HEK293 (cell line): ENCODE data around the gene PIGL.
"Not testable (repeated sequence)": the region's sequence is repeated elsewhere in the genome, so short reads cannot be mapped to it uniquely, and the experiment has no call there.

Experiments
- CTCF ChIA-PET: fragments of 350-600 bp; formaldehyde crosslinking; extraction: SDS; loops from one replicate; lab custom pipeline; 2021; ENCODE audit warnings: antibody characterized with exemption; lab: Yijun Ruan, JAX
- POLR2A ChIA-PET: fragments of 300-600 bp; formaldehyde crosslinking; extraction: SDS; loops from one replicate; lab custom pipeline; 2020; ENCODE audit warnings: antibody characterized with exemption, inconsistent platforms; lab: Yijun Ruan, JAX
- H3K27ac ChIP-seq: fragments of 200-500 bp; sonication (Bioruptor generic); 2 replicates; pipeline ENCODE4 v1.5.1; 2014; ENCODE audit warnings: low read depth, low read length, control low read depth, inconsistent platforms; ENCODE audit errors: extremely low read depth
- H3K36me3 ChIP-seq, 2 experiments: fragments of 200-500 bp in 1 of 2; sonication (Bioruptor generic) in 1 of 2; 1 replicate in 1 of 2; 2 replicates in 1 of 2; pipeline ENCODE4 v1.5.1; 2014 to 2017; ENCODE audit warnings: inconsistent platforms in 2 of 2, low read length in 2 of 2; ENCODE audit not compliant: control insufficient read depth in 2 of 2, insufficient read depth in 1 of 2
- H3K4me1 ChIP-seq: fragments of 200-500 bp; sonication (Bioruptor generic); 2 replicates; pipeline ENCODE4 v1.5.1; 2014; ENCODE audit warnings: mild to moderate bottlenecking, low read length, inconsistent platforms; ENCODE audit not compliant: control insufficient read depth, insufficient read depth
- H3K4me3 ChIP-seq: 2 replicates; pipeline ENCODE4 v1.5.1; 2011; ENCODE audit warnings: low read depth, mild to moderate bottlenecking, control low read depth, low read length, moderate library complexity
- H3K9me3 ChIP-seq: fragments of 200-500 bp; sonication (Bioruptor generic); 2 replicates; pipeline ENCODE4 v1.5.1; 2014; ENCODE audit warnings: low read depth, low read length, inconsistent platforms; ENCODE audit not compliant: control insufficient read depth, insufficient read depth
- GLI2 ChIP-seq: fragments of 450-650 bp; formaldehyde crosslinking; IDR thresholded peaks from 2 replicates; pipeline ENCODE4; 2017; ENCODE audit warnings: missing biosample characterization, missing genetic modification characterization, low read depth, borderline replicate concordance
- HOXA7 ChIP-seq: sonication (generic); formaldehyde crosslinking; IDR thresholded peaks from 2 replicates; pipeline ENCODE4 v1.8.1; 2022; ENCODE audit warnings: missing genetic modification reagents, borderline replicate concordance
- SCRT2 ChIP-seq: fragments of 450-650 bp; formaldehyde crosslinking; IDR thresholded peaks from 2 replicates; pipeline ENCODE4 v1.5.1; 2016; ENCODE audit warnings: missing biosample characterization, missing genetic modification characterization
- TRIM28 ChIP-seq: IDR thresholded peaks from 2 replicates; pipeline ENCODE4 v1.6.1; 2011; ENCODE audit warnings: low read length, control low read depth, borderline replicate concordance
- ZBTB1 ChIP-seq: fragments of 450-650 bp; formaldehyde crosslinking; IDR thresholded peaks from 2 replicates; pipeline ENCODE4 v1.5.1; 2016; ENCODE audit warnings: missing biosample characterization, missing genetic modification characterization
- ZNF121 ChIP-seq: fragments of 450-650 bp; formaldehyde crosslinking; IDR thresholded peaks from 2 replicates; pipeline ENCODE4 v1.5.1; 2016; ENCODE audit warnings: missing biosample characterization, missing genetic modification characterization
- ZNF214 ChIP-seq: fragments of 450-650 bp; formaldehyde crosslinking; IDR thresholded peaks from 2 replicates; pipeline ENCODE4 v1.5.1; 2017; ENCODE audit warnings: missing biosample characterization, mild to moderate bottlenecking, missing genetic modification characterization, borderline replicate concordance
- ZNF274 ChIP-seq, 2 experiments: fragments of 200-500 bp in 1 of 2; fragments of 450-650 bp in 1 of 2; sonication (Bioruptor generic) in 1 of 2; formaldehyde crosslinking in 1 of 2; IDR thresholded peaks; 2 replicates each; pipeline versions ENCODE4 v1.5.1 to v1.6.1; 2014 to 2016; ENCODE audit warnings: borderline replicate concordance in 1 of 2, inconsistent platforms in 1 of 2, low read length in 1 of 2, missing biosample characterization in 1 of 2, missing genetic modification characterization in 1 of 2
- ZNF391 ChIP-seq: fragments of 450-650 bp; formaldehyde crosslinking; IDR thresholded peaks from 2 replicates; pipeline ENCODE4 v1.5.1; 2016; ENCODE audit warnings: low read depth, missing biosample characterization, missing genetic modification characterization, borderline replicate concordance
- ZNF48 ChIP-seq: fragments of 450-650 bp; formaldehyde crosslinking; IDR thresholded peaks from 2 replicates; pipeline ENCODE4 v1.5.1; 2016; ENCODE audit warnings: missing biosample characterization, missing genetic modification characterization
- ZNF624 ChIP-seq: fragments of 450-650 bp; formaldehyde crosslinking; IDR thresholded peaks from 2 replicates; pipeline ENCODE4 v1.5.1; 2017; ENCODE audit warnings: missing biosample characterization, missing genetic modification characterization
- ZNF670 ChIP-seq: fragments of 450-650 bp; formaldehyde crosslinking; IDR thresholded peaks from 2 replicates; pipeline ENCODE4 v1.5.1; 2016; ENCODE audit warnings: missing biosample characterization, missing genetic modification characterization, low read depth
- ZNF768 ChIP-seq: fragments of 450-650 bp; formaldehyde crosslinking; IDR thresholded peaks from 2 replicates; pipeline ENCODE4 v1.5.1; 2018; ENCODE audit warnings: missing biosample characterization, mild to moderate bottlenecking, missing genetic modification characterization
- ZNF792 ChIP-seq: fragments of 450-650 bp; formaldehyde crosslinking; IDR thresholded peaks from 2 replicates; pipeline ENCODE4 v1.5.1; 2016; ENCODE audit warnings: missing biosample characterization, missing genetic modification characterization
- TF ChIP-seq, protein P1 (sequence below): fragments of 450-650 bp; formaldehyde crosslinking; IDR thresholded peaks from 2 replicates; pipeline ENCODE4; 2016; ENCODE audit warnings: missing biosample characterization, missing genetic modification characterization
- TF ChIP-seq, protein P2 (sequence below): fragments of 450-650 bp; formaldehyde crosslinking; IDR thresholded peaks from 2 replicates; pipeline ENCODE4 v1.5.1; 2016; ENCODE audit warnings: missing biosample characterization, missing genetic modification characterization
- TF ChIP-seq, protein P3 (sequence below): fragments of 450-650 bp; formaldehyde crosslinking; IDR thresholded peaks from 2 replicates; pipeline ENCODE4 v1.5.1; 2016; ENCODE audit warnings: missing biosample characterization, missing genetic modification characterization
- TF ChIP-seq, protein P4 (sequence below): fragments of 450-650 bp; formaldehyde crosslinking; IDR thresholded peaks from 2 replicates; pipeline ENCODE4 v1.5.1; 2017; ENCODE audit warnings: missing biosample characterization, missing genetic modification characterization

The PIGL gene

DNA sequence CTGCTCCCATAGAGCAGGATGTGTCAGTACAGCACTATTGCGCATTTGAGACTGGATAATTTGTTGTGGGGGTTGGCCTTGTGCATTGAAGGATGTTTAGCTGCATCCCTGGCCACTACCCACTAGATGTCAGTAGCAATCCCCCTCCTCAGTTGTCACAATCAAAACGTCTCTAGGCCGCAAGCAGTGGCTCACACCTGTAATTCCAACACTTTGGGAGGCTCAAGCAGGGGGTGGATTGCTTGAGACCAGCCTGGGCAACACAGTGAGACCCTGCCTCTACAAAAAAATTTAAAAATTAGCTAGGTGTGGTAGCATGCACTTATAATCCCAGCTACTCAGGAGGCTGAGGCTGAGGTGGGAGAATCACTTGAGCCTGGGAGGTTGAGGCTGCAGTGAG lies 87.8 kb downstream of the PIGL start (continued):
- 0 out of 2 replicates have a peak, but pooled peaks have one; percentile 11 for TF ChIP-seq SCRT2 (tag by site-specific recombination)
- TF ChIP-seq, protein P1, sequence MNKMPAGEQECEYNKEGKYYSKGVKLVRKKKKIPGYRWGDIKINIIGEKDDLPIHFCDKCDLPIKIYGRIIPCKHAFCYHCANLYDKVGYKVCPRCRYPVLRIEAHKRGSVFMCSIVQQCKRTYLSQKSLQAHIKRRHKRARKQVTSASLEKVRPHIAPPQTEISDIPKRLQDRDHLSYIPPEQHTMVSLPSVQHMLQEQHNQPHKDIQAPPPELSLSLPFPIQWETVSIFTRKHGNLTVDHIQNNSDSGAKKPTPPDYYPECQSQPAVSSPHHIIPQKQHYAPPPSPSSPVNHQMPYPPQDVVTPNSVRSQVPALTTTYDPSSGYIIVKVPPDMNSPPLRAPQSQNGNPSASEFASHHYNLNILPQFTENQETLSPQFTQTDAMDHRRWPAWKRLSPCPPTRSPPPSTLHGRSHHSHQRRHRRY: no peak
- TF ChIP-seq ZNF121: peak; percentile 86
- TF ChIP-seq ZNF391 (tag by site-specific recombination): no peak
- no peak for TF ChIP-seq TRIM28
- TF ChIP-seq, protein P2, sequence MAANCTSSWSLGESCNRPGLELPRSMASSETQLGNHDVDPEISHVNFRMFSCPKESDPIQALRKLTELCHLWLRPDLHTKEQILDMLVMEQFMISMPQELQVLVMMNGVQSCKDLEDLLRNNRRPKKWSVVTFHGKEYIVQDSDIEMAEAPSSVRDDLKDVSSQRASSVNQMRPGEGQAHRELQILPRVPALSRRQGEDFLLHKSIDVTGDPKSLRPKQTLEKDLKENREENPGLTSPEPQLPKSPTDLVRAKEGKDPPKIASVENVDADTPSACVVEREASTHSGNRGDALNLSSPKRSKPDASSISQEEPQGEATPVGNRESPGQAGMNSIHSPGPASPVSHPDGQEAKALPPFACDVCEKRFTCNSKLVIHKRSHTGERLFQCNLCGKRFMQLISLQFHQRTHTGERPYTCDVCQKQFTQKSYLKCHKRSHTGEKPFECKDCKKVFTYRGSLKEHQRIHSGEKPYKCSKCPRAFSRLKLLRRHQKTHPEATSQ (tag by site-specific recombination): no peak
- no peak for TF ChIP-seq HOXA7 (CRISPR knock-in tag)
- no peak for TF ChIP-seq ZNF768 (tag by site-specific recombination)

DNA sequence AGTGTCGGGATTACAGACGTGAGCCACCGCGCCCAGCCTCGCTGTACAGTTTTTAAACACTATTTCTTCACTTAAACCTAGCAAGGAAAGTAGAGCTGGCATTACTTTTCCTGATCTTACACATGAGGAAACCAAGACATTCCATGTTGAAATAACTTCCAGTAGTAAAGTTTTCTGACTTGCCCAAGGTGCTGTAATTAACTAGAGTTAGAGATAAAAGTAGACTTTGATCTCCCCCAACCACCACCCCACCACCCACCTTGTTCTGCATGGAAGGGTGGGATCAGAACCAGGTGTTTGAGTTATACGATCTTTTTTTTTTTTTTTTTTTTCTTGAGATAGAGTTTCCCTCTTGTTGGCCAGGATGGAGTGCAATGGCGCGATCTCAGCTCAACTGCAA lies 89.2 kb downstream of the PIGL start:
- ChIA-PET CTCF (interaction anchor here (0.7 to 3.2 kb wide), 11 partner anchors 10 to 284 kb away, joined by 3 to 34 read pairs (median 6); no protein-coding TSS in a partner anchor), POLR2A (interaction anchor here (0.7 kb wide), 1 partner anchor 301 kb away, joined by 8 read pairs; no protein-coding TSS in a partner anchor)
- no peaks in the 10 kb centered on the region for H3K9me3 ChIP-seq
- no peak overlapping the region for H3K4me3 ChIP-seq
- no peaks in the 10 kb centered on the region for H3K4me1 ChIP-seq
- H3K27ac ChIP-seq: no peak overlapping the region
- peaks cover 1 to 19% of the 10 kb centered on the region in 2 experiments; a peak in 2 of 3 replicates for H3K36me3 ChIP-seq
- TF ChIP-seq ZNF624 (tag by site-specific recombination): no peak
- no peak for TF ChIP-seq ZNF670 (tag by site-specific recombination)
- no peak for TF ChIP-seq ZNF792 (tag by site-specific recombination)
- TF ChIP-seq ZNF214: no peak
- TF ChIP-seq, protein P3, sequence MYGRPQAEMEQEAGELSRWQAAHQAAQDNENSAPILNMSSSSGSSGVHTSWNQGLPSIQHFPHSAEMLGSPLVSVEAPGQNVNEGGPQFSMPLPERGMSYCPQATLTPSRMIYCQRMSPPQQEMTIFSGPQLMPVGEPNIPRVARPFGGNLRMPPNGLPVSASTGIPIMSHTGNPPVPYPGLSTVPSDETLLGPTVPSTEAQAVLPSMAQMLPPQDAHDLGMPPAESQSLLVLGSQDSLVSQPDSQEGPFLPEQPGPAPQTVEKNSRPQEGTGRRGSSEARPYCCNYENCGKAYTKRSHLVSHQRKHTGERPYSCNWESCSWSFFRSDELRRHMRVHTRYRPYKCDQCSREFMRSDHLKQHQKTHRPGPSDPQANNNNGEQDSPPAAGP (tag by site-specific recombination): no peak
- TF ChIP-seq ZNF274 (IDR thresholded peaks at IDR 0.05; ENCODE audit: low read length): no peak
- TF ChIP-seq ZNF274 (tag by site-specific recombination; IDR thresholded peaks at IDR 0.05; ENCODE audit: borderline replicate concordance): no peak
- TF ChIP-seq, protein P4, sequence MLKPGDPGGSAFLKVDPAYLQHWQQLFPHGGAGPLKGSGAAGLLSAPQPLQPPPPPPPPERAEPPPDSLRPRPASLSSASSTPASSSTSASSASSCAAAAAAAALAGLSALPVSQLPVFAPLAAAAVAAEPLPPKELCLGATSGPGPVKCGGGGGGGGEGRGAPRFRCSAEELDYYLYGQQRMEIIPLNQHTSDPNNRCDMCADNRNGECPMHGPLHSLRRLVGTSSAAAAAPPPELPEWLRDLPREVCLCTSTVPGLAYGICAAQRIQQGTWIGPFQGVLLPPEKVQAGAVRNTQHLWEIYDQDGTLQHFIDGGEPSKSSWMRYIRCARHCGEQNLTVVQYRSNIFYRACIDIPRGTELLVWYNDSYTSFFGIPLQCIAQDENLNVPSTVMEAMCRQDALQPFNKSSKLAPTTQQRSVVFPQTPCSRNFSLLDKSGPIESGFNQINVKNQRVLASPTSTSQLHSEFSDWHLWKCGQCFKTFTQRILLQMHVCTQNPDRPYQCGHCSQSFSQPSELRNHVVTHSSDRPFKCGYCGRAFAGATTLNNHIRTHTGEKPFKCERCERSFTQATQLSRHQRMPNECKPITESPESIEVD (tag by site-specific recombination): no peak
- no peak for TF ChIP-seq ZNF48 (tag by site-specific recombination)
- no peak for TF ChIP-seq ZBTB1
- no peak for TF ChIP-seq GLI2 (tag by site-specific recombination)

DNA sequence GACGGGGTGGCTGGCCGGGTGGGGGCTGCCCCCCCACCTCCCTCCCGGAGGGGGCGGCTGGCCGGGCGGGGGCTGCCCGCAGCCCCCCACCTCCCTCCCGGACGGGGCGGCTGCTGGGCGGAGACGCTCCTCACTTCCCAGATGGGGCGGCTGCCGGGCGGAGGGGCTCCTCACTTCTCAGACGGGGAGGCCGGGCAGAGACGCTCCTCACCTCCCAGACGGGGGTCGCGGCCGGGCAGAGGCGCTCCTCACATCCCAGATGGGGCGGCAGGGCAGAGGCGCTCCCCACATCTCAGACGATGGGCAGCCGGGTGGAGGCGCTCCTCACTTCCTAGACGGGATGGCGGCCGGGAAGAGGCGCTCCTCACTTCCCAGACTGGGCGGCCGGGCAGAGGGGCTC lies 95.1 kb downstream of the PIGL start:
- H3K36me3 ChIP-seq: peaks cover 0 to 26% of the 10 kb centered on the region in 2 experiments; a peak in 2 of 3 replicates
- POLR2A ChIA-PET, H3K4me3 ChIP-seq, H3K9me3 ChIP-seq, CTCF ChIA-PET, H3K27ac ChIP-seq, H3K4me1 ChIP-seq: not testable (repeated sequence)
